GM23338 (cell line): ENCODE data around the gene COL4A5. TPM values are rescaled to one million over a fixed set of nuclear protein-coding genes. Genes with fewer than 3 reads are reported as not detected.

Source experiments
- ATAC-seq: fragments of 200-7000 bp; cut with Tn5 transposase; 3 replicates; pipeline ENCODE4 v1.9.1; 2020
- DNase-seq: peaks from one replicate; pipeline ENCODE4 v3.0.0-alpha.2; 2015; ENCODE audit warnings: low spot score
- H2AFZ ChIP-seq: fragments of 200-600 bp; sonication (generic); 2 replicates; pipeline ENCODE4 v1.8.0; 2016; ENCODE audit warnings: antibody characterized with exemption, mild to moderate bottlenecking, moderate library complexity
- H3F3A ChIP-seq: fragments of 200-600 bp; sonication (generic); replicated peaks from 2 replicates; pipeline ENCODE4 v1.8.0; 2017; ENCODE audit warnings: antibody characterized with exemption, mixed run types, low read depth
- H3K27ac ChIP-seq: fragments of 200-600 bp; sonication (generic); 2 replicates; pipeline ENCODE4 v1.6.1; 2016; ENCODE audit warnings: low read depth
- H3K27me3 ChIP-seq: fragments of 200-600 bp; sonication (generic); 2 replicates; pipeline ENCODE4 v1.8.0; 2016; ENCODE audit warnings: mild to moderate bottlenecking, mixed run types, moderate library complexity; ENCODE audit not compliant: insufficient read depth
- H3K36me3 ChIP-seq: fragments of 200-600 bp; sonication (generic); 2 replicates; pipeline ENCODE4 v1.8.0; 2016; ENCODE audit warnings: mild to moderate bottlenecking; ENCODE audit not compliant: insufficient read depth
- H3K4me1 ChIP-seq: fragments of 200-600 bp; sonication (generic); 2 replicates; pipeline ENCODE4 v1.8.0; 2016; ENCODE audit warnings: mild to moderate bottlenecking, moderate library complexity; ENCODE audit not compliant: insufficient read depth
- H3K4me2 ChIP-seq: fragments of 200-600 bp; sonication (generic); 2 replicates; pipeline ENCODE4 v1.7.1; 2017; ENCODE audit warnings: mixed run types
- H3K4me3 ChIP-seq: fragments of 200-600 bp; sonication (generic); 2 replicates; pipeline ENCODE4 v1.6.1; 2016; ENCODE audit warnings: mixed run types
- H3K79me2 ChIP-seq: fragments of 200-600 bp; sonication (generic); replicated peaks from 2 replicates; pipeline ENCODE4 v1.8.0; 2017; ENCODE audit warnings: mild to moderate bottlenecking; ENCODE audit not compliant: insufficient read depth
- H3K9me2 ChIP-seq: fragments of 200-600 bp; sonication (generic); 2 replicates; pipeline ENCODE4 v1.8.0; 2017; ENCODE audit not compliant: insufficient read depth
- H4K20me1 ChIP-seq: fragments of 200-600 bp; sonication (generic); replicated peaks from 2 replicates; pipeline ENCODE4 v1.8.0; 2017; ENCODE audit warnings: mild to moderate bottlenecking; ENCODE audit not compliant: insufficient read depth
- H3K27ac Mint-ChIP-seq: 2 replicates; pipeline ENCODE4 v1.8.0; 2020; ENCODE audit warnings: inconsistent platforms, mild to moderate bottlenecking, moderate library complexity, mixed read lengths
- H3K27me3 Mint-ChIP-seq: 3 replicates; pipeline ENCODE4 v1.8.0; 2022; ENCODE audit warnings: low read depth, mild to moderate bottlenecking, moderate library complexity, mixed read lengths, inconsistent platforms; ENCODE audit not compliant: insufficient read depth, poor library complexity
- H3K36me3 Mint-ChIP-seq: 3 replicates; pipeline ENCODE4 v1.8.0; 2021; ENCODE audit warnings: low read depth, mild to moderate bottlenecking, inconsistent platforms, moderate library complexity, mixed read lengths
- H3K4me1 Mint-ChIP-seq: 3 replicates; pipeline ENCODE4 v1.8.0; 2020; ENCODE audit warnings: mild to moderate bottlenecking, inconsistent platforms, mixed read lengths
- H3K4me3 Mint-ChIP-seq: 3 replicates; pipeline ENCODE4 v1.8.0; 2021; ENCODE audit warnings: moderate library complexity, mild to moderate bottlenecking, inconsistent platforms, mixed read lengths
- H3K9me3 Mint-ChIP-seq: 3 replicates; pipeline ENCODE4 v1.8.0; 2020; ENCODE audit warnings: moderate library complexity, mild to moderate bottlenecking, inconsistent platforms, mixed read lengths
- CREB1 ChIP-seq: fragments of 250-450 bp; sonication (Bioruptor Pico); IDR thresholded peaks from 2 replicates; pipeline ENCODE4 v1.5.0; 2020; ENCODE audit warnings: low read depth, mild to moderate bottlenecking, moderate library complexity
- CTCF ChIP-seq, 2 experiments: fragments of 200-600 bp in 1 of 2; sonication (generic) in 1 of 2; conservative IDR thresholded peaks; 2 replicates each; pipeline versions ENCODE4 v1.5.1 to v1.6.1; 2016 to 2017; ENCODE audit warnings: antibody characterized with exemption in 2 of 2, low read depth in 2 of 2, mild to moderate bottlenecking in 2 of 2, moderate library complexity in 1 of 2
- EZH2 ChIP-seq: fragments of 200-600 bp; sonication (generic); IDR thresholded peaks from one replicate; pipeline ENCODE4 v1.8.0; 2017; ENCODE audit warnings: antibody characterized with exemption, mild to moderate bottlenecking, low read depth; ENCODE audit not compliant: unreplicated experiment
- EZH2phosphoT487 ChIP-seq: fragments of 200-600 bp; sonication (generic); IDR thresholded peaks from one replicate; pipeline ENCODE4 v1.8.1; 2018; ENCODE audit warnings: antibody characterized with exemption; ENCODE audit not compliant: unreplicated experiment
- JUNB ChIP-seq: IDR thresholded peaks from one replicate; pipeline ENCODE4 v1.6.1; 2016; ENCODE audit warnings: antibody characterized with exemption; ENCODE audit not compliant: unreplicated experiment
- NANOG ChIP-seq: IDR thresholded peaks from 2 replicates; pipeline ENCODE4 v1.6.1; 2016; ENCODE audit warnings: antibody characterized with exemption, borderline replicate concordance
- POLR2AphosphoS5 ChIP-seq: IDR thresholded peaks from 2 replicates; pipeline ENCODE4 v1.6.1; 2016; ENCODE audit warnings: antibody characterized with exemption, low read depth
- REST ChIP-seq: IDR thresholded peaks from one replicate; pipeline ENCODE4 v1.6.1; 2018; ENCODE audit warnings: antibody characterized with exemption; ENCODE audit not compliant: unreplicated experiment
- STAT1 ChIP-seq: IDR thresholded peaks from one replicate; pipeline ENCODE4 v1.6.1; 2016; ENCODE audit warnings: antibody characterized with exemption; ENCODE audit not compliant: unreplicated experiment
- ZNF114 ChIP-seq: fragments of 250-450 bp; sonication (Bioruptor Pico); IDR thresholded peaks from 2 replicates; pipeline ENCODE4 v1.5.0; 2020; ENCODE audit warnings: mild to moderate bottlenecking, moderate library complexity
- ZNF331 ChIP-seq: fragments of 250-450 bp; sonication (Bioruptor Pico); IDR thresholded peaks from 2 replicates; pipeline ENCODE4 v1.5.0; 2020; ENCODE audit warnings: low read depth, mild to moderate bottlenecking, moderate library complexity
- ZNF462 ChIP-seq: fragments of 250-450 bp; sonication (Bioruptor Pico); IDR thresholded peaks from 2 replicates; pipeline ENCODE4 v1.5.0; 2020; ENCODE audit warnings: mild to moderate bottlenecking, moderate library complexity
- polyA plus RNA-seq: library from polyadenylated mRNA; unstranded; fragments of >200 nt; fragmentation: Nextera tagmentation; extraction: Ambion mirVana; gene quantifications from 2 replicates; pipeline ENCODE4 v1.2.1, GENCODE V29; 2016
- total RNA-seq: library from RNA; depleted of rRNA; stranded (reverse); fragments of >200 nt; shearing (Covaris generic); gene quantifications from 2 replicates; pipeline ENCODE4 v1.2.3, GENCODE V29; 2014
- TF ChIP-seq, protein P1 (sequence below): IDR thresholded peaks from 2 replicates; pipeline ENCODE4 v1.6.1; 2016; ENCODE audit warnings: antibody characterized with exemption

COL4A5 gene
- total and polyA plus RNA-seq, 2 experiments from 2014 or later = 15.5 to 48.1 TPM

DNA sequence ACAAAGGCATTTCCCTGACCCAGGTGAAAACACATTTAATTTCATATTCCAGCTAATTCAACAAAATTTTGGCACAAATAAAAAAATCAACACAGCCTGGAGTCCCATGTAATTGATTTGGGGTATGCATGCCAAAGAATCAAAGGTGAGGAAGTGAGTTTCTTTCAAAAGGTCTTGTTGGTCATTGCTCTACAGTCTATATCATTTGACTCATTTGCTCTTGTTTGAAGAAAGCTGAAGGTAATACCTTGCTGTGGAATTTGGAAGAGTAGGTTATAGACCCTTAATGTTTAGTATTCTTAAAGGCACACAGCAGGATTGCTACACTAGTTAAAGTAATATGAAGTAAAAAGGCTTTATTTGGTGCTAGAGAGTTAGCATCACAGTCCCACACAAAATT lies 26.9 kb upstream of the COL4A5 start:
- Histone ChIP-seq H3K79me2 (no peaks in the 10 kb centered on the region), H4K20me1 (no peaks in the 10 kb centered on the region), H2AFZ (no peak overlapping the region), H3K27ac (no peak overlapping the region), H3F3A (no peaks in the 10 kb centered on the region), H3K27me3 (no peaks in the 10 kb centered on the region), H3K9me2 (no peaks in the 10 kb centered on the region), H3K4me3 (no peak overlapping the region), H3K36me3 (no peaks in the 10 kb centered on the region), H3K4me2 (no peak overlapping the region; the same call in 1 of the 2 replicates), H3K4me1 (peaks cover 26% of the 10 kb centered on the region)
- Mint-ChIP-seq H3K4me3 (no peak overlapping the region), H3K9me3 (no peaks in the 10 kb centered on the region), H3K27me3 (no peaks in the 10 kb centered on the region), H3K4me1 (peaks cover 33% of the 10 kb centered on the region), H3K27ac (no peak overlapping the region), H3K36me3 (no peaks in the 10 kb centered on the region)
- ATAC-seq = no peak
- no peak for TF ChIP-seq STAT1
- TF ChIP-seq, protein P1, sequence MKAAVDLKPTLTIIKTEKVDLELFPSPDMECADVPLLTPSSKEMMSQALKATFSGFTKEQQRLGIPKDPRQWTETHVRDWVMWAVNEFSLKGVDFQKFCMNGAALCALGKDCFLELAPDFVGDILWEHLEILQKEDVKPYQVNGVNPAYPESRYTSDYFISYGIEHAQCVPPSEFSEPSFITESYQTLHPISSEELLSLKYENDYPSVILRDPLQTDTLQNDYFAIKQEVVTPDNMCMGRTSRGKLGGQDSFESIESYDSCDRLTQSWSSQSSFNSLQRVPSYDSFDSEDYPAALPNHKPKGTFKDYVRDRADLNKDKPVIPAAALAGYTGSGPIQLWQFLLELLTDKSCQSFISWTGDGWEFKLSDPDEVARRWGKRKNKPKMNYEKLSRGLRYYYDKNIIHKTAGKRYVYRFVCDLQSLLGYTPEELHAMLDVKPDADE = no peak
- TF ChIP-seq CTCF (conservative IDR thresholded peaks at IDR 0.05; ENCODE audit: low read depth in 2 of 2) = no peak
- TF ChIP-seq POLR2AphosphoS5 = no peak
- no peak for TF ChIP-seq EZH2phosphoT487
- no peak for TF ChIP-seq NANOG
- no peak for TF ChIP-seq ZNF114 (CRISPR knock-in tag)
- no peak for TF ChIP-seq JUNB
- no peak for TF ChIP-seq EZH2
- TF ChIP-seq REST = no peak
- no peak for TF ChIP-seq ZNF331 (CRISPR knock-in tag)
- no peak for TF ChIP-seq CREB1 (CRISPR knock-in tag)
- no peak for TF ChIP-seq ZNF462 (CRISPR knock-in tag)
- no peak for DNase-seq
